ENCODE data around the gene SPOCK1. TPM values are rescaled to one million over a fixed set of nuclear protein-coding genes. Genes with fewer than 3 reads are reported as not detected.
A peak's percentile ranks its signal among the peaks of the same experiment; 100 is the strongest.

Gene SPOCK1
- total and polyA plus RNA-seq, 4 donors: 31.8 to 217 (median 132) TPM

GRCh38 chr5:137335493-137335892 is 163.6 kb downstream of the SPOCK1 start:
- Histone ChIP-seq H3K9me3 (ENCODE audit: control insufficient read depth, insufficient read depth, low read length) (no peaks in the 10 kb centered on the region), H3K4me3 (ENCODE audit: low read depth, low read length) (no peak overlapping the region), H3K27me3 (ENCODE audit: control insufficient read depth, insufficient read depth, low read length) (no peaks in the 10 kb centered on the region), H3K27ac (ENCODE audit: low read depth, low read length) (no peak overlapping the region), H3K4me1 (ENCODE audit: control insufficient read depth, insufficient read depth, low read length) (peaks cover 20% of the 10 kb centered on the region), H3K36me3 (ENCODE audit: control insufficient read depth, insufficient read depth, low read length) (no peaks in the 10 kb centered on the region)
- DNase-seq (ENCODE audit: low read depth in 4 of 6, low spot score in 6 of 6): peak in 3 of 6 donors; percentile 32 to 94 (median 37)
- 34% methylated on average over 5 of the region's 5 CpGs for WGBS (ENCODE audit: insufficient coverage)

DNA sequence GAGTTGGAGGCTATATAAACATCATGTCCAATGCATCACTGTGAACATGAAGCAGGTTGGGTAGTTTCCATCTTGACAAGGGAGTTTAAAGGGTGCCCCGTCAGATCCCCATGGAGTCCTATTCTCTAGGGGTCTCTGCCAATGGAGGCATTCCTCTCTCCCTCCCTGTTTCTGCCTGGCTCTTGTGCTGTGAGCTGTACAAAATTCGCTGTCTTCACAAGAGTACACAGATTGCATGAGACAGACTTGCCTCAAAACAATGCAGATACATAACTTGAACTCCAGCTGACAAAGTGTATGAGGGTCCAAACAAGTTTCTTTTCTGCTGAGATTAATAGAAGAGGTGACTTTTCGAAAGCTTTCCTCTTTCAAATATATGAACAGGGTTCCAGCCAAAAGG is 165.2 kb downstream of the SPOCK1 start:
- no peaks in the 10 kb centered on the region for H3K36me3 ChIP-seq (ENCODE audit: control insufficient read depth, insufficient read depth, low read length)
- DNase-seq (ENCODE audit: low read depth in 4 of 6, low spot score in 6 of 6): peak in 1 of 6 donors; percentile 56
- H3K4me3 ChIP-seq (ENCODE audit: low read depth, low read length): no peak overlapping the region
- WGBS (ENCODE audit: insufficient coverage): 73% methylated on average over 2 of the region's 3 CpGs
- no peaks in the 10 kb centered on the region for H3K9me3 ChIP-seq (ENCODE audit: control insufficient read depth, insufficient read depth, low read length)
- H3K27me3 ChIP-seq (ENCODE audit: control insufficient read depth, insufficient read depth, low read length): no peaks in the 10 kb centered on the region
- no peak overlapping the region for H3K27ac ChIP-seq (ENCODE audit: low read depth, low read length)
- H3K4me1 ChIP-seq (ENCODE audit: control insufficient read depth, insufficient read depth, low read length): peaks cover 20% of the 10 kb centered on the region

- no peak overlapping the region for H3K4me3 ChIP-seq (ENCODE audit: low read depth, low read length)
Observed at GRCh38 chr5:137333475-137333874, 165.7 kb downstream of the SPOCK1 start.

DNA sequence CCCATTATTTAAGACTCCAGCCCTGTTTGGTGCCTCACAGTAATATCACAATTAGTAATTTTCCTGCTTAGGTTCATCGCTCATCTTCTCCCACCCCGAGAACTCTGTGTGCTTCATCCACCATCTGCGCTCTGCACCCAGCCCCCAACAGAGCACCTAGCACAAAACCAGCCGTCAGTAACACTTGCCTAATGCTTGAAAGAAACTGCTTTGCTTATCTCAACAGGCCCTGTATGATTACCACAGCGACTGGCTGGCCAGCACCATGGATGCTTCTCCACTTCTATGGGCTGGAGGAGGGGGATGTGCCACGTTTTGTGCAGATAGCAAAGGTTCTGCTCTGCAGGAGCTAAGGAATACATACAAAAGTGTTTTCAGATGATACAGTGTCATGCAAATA is 166.8 kb downstream of the SPOCK1 start:
- Histone ChIP-seq H3K9me3 (ENCODE audit: control insufficient read depth, insufficient read depth, low read length) (no peaks in the 10 kb centered on the region), H3K36me3 (ENCODE audit: control insufficient read depth, insufficient read depth, low read length) (no peaks in the 10 kb centered on the region), H3K4me3 (ENCODE audit: low read depth, low read length) (no peak overlapping the region), H3K27me3 (ENCODE audit: control insufficient read depth, insufficient read depth, low read length) (no peaks in the 10 kb centered on the region), H3K4me1 (ENCODE audit: control insufficient read depth, insufficient read depth, low read length) (peaks cover 20% of the 10 kb centered on the region), H3K27ac (ENCODE audit: low read depth, low read length) (no peak overlapping the region)
- WGBS (ENCODE audit: insufficient coverage): 92% methylated on average over 5 of the region's 6 CpGs
- no peak for DNase-seq (ENCODE audit: low read depth in 4 of 6, low spot score in 6 of 6)

More at GRCh38 chr5:137333475-137333874, 165.7 kb downstream of the SPOCK1 start:
- Histone ChIP-seq H3K4me1 (ENCODE audit: control insufficient read depth, insufficient read depth, low read length) (peaks cover 20% of the 10 kb centered on the region), H3K36me3 (ENCODE audit: control insufficient read depth, insufficient read depth, low read length) (no peaks in the 10 kb centered on the region), H3K27ac (ENCODE audit: low read depth, low read length) (no peak overlapping the region), H3K27me3 (ENCODE audit: control insufficient read depth, insufficient read depth, low read length) (no peaks in the 10 kb centered on the region), H3K9me3 (ENCODE audit: control insufficient read depth, insufficient read depth, low read length) (no peaks in the 10 kb centered on the region)
- WGBS (ENCODE audit: insufficient coverage): 60% methylated on average over 3 of the region's 4 CpGs
- DNase-seq (ENCODE audit: low read depth in 4 of 6, low spot score in 6 of 6): no peak

- DNase-seq (ENCODE audit: low read depth in 4 of 6, low spot score in 6 of 6): no peak
- Histone ChIP-seq H3K9me3 (ENCODE audit: control insufficient read depth, insufficient read depth, low read length) (no peaks in the 10 kb centered on the region), H3K27ac (ENCODE audit: low read depth, low read length) (no peak overlapping the region), H3K27me3 (ENCODE audit: control insufficient read depth, insufficient read depth, low read length) (no peaks in the 10 kb centered on the region), H3K4me1 (ENCODE audit: control insufficient read depth, insufficient read depth, low read length) (peaks cover 5% of the 10 kb centered on the region), H3K36me3 (ENCODE audit: control insufficient read depth, insufficient read depth, low read length) (no peaks in the 10 kb centered on the region), H3K4me3 (ENCODE audit: low read depth, low read length) (no peak overlapping the region)
- 71% methylated on average over 1 of the region's 8 CpGs for WGBS (ENCODE audit: insufficient coverage)
Observed at GRCh38 chr5:137329586-137330296, 169.4 kb downstream of the SPOCK1 start.

DNA sequence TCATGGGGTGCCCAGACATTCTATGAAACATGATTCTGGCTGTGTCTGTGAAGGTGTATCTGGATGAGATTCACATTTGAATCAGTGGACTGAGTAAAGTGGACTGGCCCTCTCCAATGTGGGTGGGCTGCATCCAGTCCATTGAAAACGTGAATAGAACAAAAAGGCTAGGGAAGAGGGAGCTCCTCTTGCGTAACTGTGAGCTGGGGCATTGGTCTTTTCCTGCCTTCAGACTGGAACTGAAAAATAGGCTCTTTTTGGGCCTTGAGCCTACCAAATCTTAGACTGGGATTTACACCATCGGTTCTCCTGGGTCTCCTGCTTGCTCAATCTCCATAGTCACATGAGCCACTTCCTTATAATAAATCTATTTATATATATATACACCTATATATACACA is 170.1 kb downstream of the SPOCK1 start:
- whole genome bisulfite sequencing (ENCODE audit: insufficient coverage): 68% methylated on average over 2 of the region's 3 CpGs
- Histone ChIP-seq H3K36me3 (ENCODE audit: control insufficient read depth, insufficient read depth, low read length) (no peaks in the 10 kb centered on the region), H3K9me3 (ENCODE audit: control insufficient read depth, insufficient read depth, low read length) (no peaks in the 10 kb centered on the region), H3K4me1 (ENCODE audit: control insufficient read depth, insufficient read depth, low read length) (peaks cover 5% of the 10 kb centered on the region), H3K4me3 (ENCODE audit: low read depth, low read length) (no peak overlapping the region), H3K27ac (ENCODE audit: low read depth, low read length) (no peak overlapping the region), H3K27me3 (ENCODE audit: control insufficient read depth, insufficient read depth, low read length) (no peaks in the 10 kb centered on the region)
- DNase-seq (ENCODE audit: low read depth in 4 of 6, low spot score in 6 of 6): no peak

DNA sequence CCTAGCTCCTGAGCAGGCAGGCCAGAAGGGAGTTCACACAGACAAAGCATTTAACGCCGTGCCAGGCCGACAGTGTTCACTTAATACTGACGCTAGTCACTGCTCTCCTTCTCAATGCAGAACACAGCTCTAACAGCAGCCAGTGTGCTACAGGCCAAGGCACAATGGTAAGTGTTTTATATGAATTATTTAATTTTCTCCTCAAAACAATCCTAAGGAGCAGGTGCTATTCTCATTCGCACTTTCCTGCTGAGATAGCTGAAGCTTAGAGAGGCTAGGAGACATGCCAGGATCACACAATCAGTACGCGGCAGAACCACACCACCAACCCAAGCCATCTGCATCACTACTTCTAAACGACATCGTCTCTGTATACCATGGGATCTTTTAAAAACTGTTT is 170.7 kb downstream of the SPOCK1 start:
- Histone ChIP-seq H3K4me1 (ENCODE audit: control insufficient read depth, insufficient read depth, low read length) (peaks cover 5% of the 10 kb centered on the region), H3K27me3 (ENCODE audit: control insufficient read depth, insufficient read depth, low read length) (no peaks in the 10 kb centered on the region), H3K9me3 (ENCODE audit: control insufficient read depth, insufficient read depth, low read length) (no peaks in the 10 kb centered on the region), H3K27ac (ENCODE audit: low read depth, low read length) (no peak overlapping the region), H3K36me3 (ENCODE audit: control insufficient read depth, insufficient read depth, low read length) (no peaks in the 10 kb centered on the region), H3K4me3 (ENCODE audit: low read depth, low read length) (no peak overlapping the region)
- no peak for DNase-seq (ENCODE audit: low read depth in 4 of 6, low spot score in 6 of 6)
- 60% methylated on average over 3 of the region's 9 CpGs for WGBS (ENCODE audit: insufficient coverage)

DNA sequence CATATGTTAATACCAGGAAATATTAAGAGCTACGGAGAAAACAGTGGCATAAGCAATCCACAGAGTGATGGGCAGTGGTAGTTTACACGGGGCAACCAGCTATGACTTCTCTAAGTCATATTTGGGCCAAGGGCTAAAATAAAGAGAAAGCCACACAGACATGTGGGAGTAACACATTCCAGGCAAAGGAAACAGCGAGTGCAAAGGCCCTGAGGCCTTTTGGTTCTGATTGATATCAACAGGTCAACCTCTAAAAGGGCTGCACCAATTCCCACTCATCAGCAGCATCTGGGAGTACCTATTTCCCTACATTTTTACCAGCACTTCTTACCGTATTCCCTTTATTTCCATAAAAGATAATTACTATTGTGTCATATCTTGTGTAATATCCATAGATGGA is 173.4 kb downstream of the SPOCK1 start:
- Histone ChIP-seq H3K9me3 (ENCODE audit: control insufficient read depth, insufficient read depth, low read length) (no peaks in the 10 kb centered on the region), H3K36me3 (ENCODE audit: control insufficient read depth, insufficient read depth, low read length) (no peaks in the 10 kb centered on the region), H3K4me3 (ENCODE audit: low read depth, low read length) (no peak overlapping the region), H3K27ac (ENCODE audit: low read depth, low read length) (no peak overlapping the region), H3K27me3 (ENCODE audit: control insufficient read depth, insufficient read depth, low read length) (no peaks in the 10 kb centered on the region), H3K4me1 (ENCODE audit: control insufficient read depth, insufficient read depth, low read length) (no peaks in the 10 kb centered on the region)
- 100% methylated on average over 2 of the region's 4 CpGs for WGBS (ENCODE audit: insufficient coverage)
- no peak for DNase-seq (ENCODE audit: low read depth in 4 of 6, low spot score in 6 of 6)

DNA sequence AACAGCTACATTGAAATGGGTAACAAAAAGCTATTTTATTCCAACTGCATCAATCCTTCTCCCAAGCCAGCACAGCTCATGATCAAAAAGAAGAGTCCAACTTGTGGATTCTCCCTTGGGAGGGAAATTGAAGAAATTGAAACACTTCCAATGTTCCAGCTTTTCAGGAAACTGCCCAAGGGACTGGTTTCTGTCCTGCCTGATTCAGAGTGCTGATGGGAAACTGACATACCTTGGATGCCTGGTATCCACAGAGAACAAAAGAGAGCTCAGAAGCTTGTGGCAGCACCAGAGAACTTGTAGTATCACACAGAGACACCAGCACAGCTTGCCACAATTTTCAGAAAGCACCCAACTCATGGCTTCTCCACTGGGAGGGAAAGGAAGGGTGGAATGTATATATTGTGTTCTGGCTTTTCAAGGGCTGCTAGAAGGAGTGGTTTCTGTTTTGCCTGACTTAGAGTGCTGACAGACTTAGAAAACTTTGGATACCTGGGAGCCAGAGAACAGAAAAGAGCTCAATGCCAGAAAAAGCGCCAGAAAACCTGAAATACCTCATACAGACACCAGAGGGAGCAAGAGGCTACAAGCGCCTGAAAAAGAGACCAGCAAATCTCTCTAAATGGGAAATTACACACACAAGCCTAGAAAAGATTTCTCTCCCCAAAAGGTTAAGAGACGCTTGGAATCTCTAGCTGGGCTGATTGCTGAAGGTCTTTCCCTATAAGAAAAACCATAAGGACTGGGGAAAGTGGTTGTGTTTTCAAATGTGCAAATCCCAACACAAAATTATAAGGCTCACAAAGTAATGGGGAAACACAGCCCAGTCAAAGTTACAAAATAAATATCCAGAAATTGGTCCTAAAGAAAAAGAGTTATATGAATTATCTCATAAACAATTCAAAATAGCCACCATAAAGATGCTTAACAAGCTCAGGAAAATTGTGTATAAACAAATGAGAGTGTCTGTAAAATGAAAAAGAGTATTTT is 178.8 kb downstream of the SPOCK1 start:
- Histone ChIP-seq H3K27ac (ENCODE audit: low read depth, low read length) (no peak overlapping the region), H3K4me3 (ENCODE audit: low read depth, low read length) (no peak overlapping the region), H3K9me3 (ENCODE audit: control insufficient read depth, insufficient read depth, low read length) (no peaks in the 10 kb centered on the region), H3K27me3 (ENCODE audit: control insufficient read depth, insufficient read depth, low read length) (no peaks in the 10 kb centered on the region), H3K36me3 (ENCODE audit: control insufficient read depth, insufficient read depth, low read length) (no peaks in the 10 kb centered on the region), H3K4me1 (ENCODE audit: control insufficient read depth, insufficient read depth, low read length) (no peaks in the 10 kb centered on the region)
- DNase-seq (ENCODE audit: low read depth in 4 of 6, low spot score in 6 of 6): peak; percentile 50 to 94 (median 66)
- WGBS (ENCODE audit: insufficient coverage): no CpG with 5 or more reads among the region's 3 CpGs

All from spinal cord (tissue), 10 donors.